GM19438 (cell line): ENCODE results near the gene DZIP1L.

Experiments
- ATAC-seq: cut with Tn5 transposase; IDR thresholded peaks from one replicate; pipeline ENCODE4 v1.9.1; 2021; ENCODE audit warnings: low read depth; ENCODE audit not compliant: unreplicated experiment

Gene DZIP1L

DNA sequence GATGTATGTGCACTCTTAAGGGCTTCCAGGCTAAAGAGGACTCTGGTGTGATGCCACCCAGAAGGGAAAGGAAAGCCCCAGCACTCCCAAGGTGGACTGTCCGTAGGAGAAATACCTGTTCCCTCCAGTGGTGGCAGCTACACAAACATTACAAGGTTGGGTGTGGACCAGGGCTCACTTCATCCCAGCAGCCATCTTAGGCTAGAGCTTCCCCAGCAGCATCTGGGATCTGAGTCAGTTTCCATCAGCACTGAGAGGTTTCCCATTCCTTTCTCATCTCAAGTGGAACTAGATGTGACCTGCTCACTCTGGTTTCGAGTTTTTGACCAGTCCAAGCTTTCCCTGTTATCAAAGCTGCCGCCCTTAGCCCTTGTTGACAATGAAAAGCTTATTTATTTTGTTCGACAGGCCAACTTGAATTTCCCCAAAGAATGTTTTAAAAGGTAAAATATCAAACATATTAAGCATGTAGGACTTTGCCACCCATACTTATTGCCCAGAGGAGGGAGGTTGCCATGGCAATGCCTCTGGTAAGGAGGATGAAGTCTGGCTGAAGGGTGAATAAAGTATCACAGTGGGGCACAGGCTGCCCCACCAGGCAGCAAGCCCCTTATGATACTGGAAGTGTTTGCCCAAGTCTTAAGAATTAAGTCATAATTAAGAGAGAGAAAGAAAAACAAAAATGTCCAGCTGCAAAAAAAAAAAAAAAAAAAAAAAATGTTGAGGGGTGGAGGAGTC lies 76.5 kb downstream of the DZIP1L start:
- ATAC-seq, result no peak

DNA sequence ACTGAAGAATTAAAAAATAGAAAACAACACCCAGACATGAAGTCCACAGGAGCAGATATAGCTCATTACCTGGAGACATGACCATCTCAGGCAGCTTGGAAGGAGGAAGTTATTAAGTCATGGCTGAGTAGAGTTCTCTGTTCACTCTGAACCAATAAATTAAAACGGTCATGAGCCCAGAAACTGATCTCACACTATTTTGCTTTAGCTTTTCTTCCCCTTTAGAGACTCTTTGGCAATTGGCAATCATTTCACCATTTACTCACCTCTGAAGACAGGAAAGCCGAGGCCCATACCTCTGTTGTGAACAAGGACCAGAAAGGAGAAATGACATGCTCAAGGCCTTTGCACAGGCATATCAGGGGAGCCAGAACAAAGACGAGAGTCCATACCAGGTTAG lies 78.8 kb downstream of the DZIP1L start:
- ATAC-seq, result no peak

DNA sequence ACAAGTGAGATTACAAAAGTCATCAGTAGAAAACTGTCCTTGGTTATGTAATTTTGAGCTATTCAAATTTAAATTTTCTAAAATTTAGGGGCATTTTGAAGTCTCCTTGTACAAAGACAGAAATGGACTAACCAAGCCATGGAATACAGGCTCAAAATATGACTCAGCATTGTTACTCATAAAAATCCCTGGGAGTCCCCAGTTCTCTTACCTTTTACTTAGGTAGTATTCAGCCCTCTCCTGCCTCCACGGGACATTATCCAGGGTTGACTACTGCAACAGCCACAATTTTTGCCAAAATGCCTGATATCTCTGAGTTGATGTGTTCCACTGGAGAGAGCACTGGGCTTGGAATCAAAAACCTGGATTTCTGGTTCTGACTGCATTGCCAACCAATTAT lies 80.5 kb downstream of the DZIP1L start:
- ATAC-seq, result no peak

DNA sequence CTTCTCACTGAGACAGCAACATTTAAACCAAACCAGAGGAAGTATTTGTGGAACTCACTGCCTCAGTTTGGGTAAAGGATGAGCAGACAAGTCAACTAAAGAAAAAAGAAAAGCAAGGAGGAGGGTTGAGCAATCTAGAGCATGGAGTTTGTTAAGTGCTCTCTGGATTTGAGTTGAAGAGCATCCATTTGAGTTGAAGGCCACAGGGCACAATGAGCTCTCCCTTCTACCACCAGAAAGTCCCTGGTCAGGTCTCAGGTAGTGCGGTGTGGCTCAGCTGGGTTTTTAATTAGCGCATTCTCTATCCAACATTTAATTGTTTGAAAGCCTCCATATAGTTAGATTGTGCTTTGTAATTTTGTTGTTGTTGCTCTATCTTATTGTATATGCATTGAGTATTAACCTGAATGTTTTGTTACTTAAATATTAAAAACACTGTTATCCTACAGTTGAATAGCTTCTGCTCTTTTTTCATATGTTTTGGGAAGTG lies 82.2 kb downstream of the DZIP1L start:
- ATAC-seq, result no peak

DNA sequence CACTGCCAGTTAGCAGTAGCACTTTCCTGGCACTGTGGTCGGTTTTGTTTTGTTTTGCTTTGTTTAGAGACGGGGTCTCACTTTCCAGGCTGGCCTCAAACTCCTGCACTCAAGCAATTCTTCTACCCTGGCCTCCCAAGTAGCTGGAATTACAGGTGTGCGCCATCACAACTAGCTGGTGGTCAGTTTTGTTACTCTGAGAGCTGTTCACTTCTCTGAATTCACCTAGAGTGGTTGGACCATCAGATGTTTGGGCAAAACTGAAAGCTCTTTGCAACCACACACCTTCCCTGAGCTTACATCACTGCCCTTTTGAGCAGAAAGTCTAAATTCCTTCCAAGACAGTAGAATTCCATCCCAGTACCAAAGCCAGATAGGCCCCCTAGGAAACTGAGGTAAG lies 82.8 kb downstream of the DZIP1L start:
- no peak for ATAC-seq

DNA sequence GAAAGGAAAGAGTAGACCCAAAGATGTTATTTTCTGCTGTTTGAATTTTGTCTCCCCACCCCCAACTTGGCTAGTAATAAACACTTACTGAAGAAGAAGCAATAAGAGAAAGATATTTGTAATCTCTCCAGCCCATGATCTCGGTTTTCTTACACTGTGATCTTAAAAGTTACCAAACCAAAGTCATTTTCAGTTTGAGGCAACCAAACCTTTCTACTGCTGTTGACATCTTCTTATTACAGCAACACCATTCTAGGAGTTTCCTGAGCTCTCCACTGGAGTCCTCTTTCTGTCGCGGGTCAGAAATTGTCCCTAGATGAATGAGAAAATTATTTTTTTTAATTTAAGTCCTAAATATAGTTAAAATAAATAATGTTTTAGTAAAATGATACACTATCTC lies 83.9 kb downstream of the DZIP1L start:
- ATAC-seq, result no peak

DNA sequence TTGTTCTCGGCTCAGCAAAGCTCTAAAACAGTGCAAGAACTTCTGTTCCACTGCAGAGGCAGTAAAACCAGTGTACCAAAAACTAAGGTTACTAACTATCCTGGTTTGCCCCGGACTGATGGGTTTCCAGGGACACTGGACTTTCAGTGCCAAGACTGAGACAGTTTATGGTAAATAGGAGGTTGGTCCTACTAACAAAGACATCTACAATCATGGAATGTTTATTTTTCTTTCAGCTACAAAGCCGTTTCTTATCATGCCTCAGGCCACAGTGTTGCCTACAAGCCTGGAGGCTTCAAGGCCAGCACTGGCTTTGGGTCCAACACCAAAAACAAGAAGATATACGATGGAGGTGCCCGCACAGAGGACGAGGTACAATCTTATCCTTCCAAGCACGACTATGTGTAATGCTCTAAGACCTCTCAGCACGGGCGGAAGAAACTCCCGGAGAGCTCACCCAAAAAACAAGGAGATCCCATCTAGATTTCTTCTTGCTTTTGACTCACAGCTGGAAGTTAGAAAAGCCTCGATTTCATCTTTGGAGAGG lies 84.6 kb downstream of the DZIP1L start:
- ATAC-seq, result no peak

DNA sequence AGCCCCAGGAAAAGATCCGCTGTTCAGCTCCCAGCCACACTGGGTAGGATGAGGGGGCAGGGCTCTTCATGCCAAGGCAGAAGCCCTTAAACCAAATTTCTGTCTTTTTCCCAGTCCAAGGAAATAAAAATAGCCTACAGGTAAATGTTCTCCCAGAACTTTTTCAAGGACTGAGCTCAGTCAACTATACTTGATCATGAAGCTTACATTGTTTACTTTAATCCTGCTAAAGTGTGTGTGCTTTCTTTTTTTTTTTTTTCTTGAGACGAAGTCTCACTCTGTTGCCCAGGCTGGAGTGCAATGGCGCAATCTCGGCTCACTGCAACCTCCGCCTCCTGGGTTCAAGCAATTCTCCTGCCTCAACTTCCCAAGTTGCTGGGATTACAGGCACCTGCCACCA lies 87.6 kb downstream of the DZIP1L start:
- no peak for ATAC-seq

DNA sequence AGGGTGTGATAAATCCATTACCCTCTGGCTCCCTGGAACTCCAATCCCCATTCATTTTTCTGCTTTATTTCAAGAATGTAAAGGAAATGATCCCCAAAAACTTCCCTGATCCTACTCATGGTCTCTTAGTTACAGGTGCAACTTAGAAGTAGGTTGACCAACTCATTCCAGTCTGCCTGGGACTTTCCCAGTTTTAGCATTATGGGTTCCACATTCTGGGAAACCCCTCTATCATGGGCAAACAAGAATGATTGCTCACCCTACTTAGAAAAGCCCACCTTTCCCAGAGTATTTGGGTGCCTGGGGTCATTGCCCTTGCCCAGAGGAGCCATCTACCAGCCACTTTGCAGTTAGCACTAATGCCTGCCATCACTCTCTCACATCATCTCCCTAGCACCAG lies 89.9 kb downstream of the DZIP1L start:
- no peak for ATAC-seq

DNA sequence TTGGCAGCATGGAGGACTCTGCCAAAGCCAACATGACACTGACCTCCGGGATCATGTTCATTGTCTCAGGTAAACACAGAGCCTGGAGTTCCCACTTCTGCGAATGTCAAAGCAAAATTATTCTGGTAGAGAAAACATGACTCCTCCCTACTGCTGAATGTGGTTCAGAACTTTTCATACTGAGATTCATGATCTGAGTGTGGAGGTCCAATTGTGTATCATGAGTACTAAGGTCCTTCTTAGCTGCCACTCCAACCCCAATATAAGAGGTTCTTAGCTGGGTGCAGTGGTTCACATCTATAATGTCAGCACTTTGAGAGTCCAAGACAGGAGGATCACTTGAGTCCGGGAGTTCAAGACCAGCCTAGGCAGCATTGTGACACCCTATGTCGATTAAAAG lies 91.7 kb downstream of the DZIP1L start:
- no peak for ATAC-seq

DNA sequence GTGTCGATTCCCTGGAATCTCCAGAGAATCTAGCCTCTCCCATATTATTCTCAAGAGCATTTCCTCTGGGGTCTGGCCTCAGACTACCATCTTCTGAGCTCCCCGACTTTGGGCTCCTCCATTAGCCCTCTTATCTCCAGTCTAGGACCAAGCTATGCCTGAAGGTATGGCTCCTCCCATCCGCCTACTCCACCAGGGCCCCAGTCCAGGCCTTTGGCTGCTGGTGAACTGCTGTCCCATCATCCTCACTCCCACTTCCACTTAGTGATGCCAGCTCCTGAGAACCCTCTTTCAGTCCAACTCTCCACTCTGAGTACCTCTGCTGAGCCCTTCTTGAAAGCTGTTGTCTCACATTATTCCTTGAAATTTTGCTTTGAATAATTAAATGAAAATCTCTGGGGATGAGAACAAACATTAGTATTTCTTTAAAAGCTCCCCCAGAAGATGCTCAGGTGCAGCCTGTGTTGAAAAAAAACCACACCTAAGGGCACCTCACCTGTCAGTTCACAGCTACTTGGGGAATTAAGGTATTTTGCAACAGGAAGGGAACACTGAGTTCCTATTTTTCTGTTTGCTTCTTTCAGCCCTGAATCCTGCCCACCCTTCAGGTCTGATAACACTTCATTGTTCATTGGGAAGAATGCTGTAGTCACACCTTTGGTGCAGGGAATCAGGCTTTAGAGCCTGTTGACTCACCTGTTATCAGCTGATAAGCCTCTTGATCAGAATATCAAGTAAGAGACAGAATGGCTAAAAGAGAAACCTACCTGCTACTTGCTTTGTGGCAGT lies 95.9 kb downstream of the DZIP1L start:
- ATAC-seq, result no peak

DNA sequence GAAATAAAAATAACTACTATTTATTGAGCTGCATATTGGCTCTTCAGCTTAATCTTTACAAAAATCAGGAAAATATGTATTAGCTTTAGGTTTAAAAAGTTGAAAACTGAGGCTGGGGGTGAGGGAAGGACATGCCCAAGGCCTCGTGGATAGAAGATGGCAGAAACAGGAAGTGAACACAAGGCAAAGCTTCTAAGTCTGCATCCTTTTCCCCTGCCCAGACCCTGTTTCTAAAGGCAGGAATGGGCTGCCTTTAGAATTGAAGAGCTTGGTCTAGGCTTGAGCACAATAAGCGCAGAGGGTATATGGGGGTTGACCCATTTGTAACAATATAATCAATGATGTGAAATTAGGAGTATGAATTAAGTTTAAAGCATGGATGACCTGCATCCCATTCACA lies 99.3 kb downstream of the DZIP1L start:
- ATAC-seq, result no peak

DNA sequence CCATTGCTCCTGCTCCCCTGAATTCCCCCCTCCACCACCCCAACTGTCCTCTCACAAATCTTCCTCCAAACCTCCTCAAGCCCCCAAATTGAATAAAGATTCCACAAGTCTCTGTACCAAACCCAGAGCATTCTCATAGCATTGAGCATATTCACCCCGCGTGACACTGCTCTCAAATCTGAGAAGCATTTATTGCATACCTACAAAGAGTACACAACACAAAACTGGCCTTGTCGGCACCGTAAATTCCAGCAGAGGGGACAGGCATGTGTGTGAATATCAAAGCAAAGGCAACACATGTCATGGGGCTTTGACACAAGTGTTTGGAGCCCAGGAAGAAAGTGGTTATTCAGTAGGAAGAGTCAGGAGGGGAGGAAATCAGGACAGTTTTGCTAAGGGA lies 102.9 kb downstream of the DZIP1L start:
- no peak for ATAC-seq
